SH-SY5Y (cell line): ENCODE measurements around the gene SULT1C4.

ENCODE experiments used
- GATA2 ChIP-seq: IDR thresholded peaks from 2 replicates; pipeline ENCODE4 v1.6.1; 2011; ENCODE audit warnings: mild to moderate bottlenecking, low read depth, low read length
- GATA3 ChIP-seq: IDR thresholded peaks from 2 replicates; pipeline ENCODE4 v1.6.1; 2011; ENCODE audit warnings: low read depth, mild to moderate bottlenecking, low read length, moderate library complexity

DNA sequence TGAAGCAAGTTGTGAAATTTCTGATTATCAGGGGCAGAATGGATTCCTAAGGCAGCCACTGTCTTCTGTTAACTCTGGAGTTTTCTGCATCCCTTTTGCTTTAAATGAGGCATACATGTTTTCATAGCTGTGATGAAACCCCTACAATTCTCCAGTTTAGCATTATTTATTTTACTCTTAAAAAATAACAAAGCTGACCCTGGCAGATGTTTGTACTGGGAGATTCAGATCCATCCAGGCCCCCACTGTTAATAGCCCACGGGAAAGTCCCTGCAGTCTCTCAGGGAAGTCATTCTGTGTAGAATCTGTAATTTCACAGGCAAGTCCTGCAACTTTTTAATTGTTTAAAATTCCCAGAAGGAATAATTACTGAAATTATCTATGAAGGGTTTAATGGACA lies 353 bp upstream of the SULT1C4 start:
- TF ChIP-seq GATA2, result no peak
- TF ChIP-seq GATA3, result no peak
